ENCODE measurements around the gene LZTR1. TPM values are rescaled to one million over a fixed set of nuclear protein-coding genes. Genes with fewer than 3 reads are reported as not detected.

LZTR1 gene
- total RNA-seq, 1 donor from 2014 or later: 21.9 TPM

DNA sequence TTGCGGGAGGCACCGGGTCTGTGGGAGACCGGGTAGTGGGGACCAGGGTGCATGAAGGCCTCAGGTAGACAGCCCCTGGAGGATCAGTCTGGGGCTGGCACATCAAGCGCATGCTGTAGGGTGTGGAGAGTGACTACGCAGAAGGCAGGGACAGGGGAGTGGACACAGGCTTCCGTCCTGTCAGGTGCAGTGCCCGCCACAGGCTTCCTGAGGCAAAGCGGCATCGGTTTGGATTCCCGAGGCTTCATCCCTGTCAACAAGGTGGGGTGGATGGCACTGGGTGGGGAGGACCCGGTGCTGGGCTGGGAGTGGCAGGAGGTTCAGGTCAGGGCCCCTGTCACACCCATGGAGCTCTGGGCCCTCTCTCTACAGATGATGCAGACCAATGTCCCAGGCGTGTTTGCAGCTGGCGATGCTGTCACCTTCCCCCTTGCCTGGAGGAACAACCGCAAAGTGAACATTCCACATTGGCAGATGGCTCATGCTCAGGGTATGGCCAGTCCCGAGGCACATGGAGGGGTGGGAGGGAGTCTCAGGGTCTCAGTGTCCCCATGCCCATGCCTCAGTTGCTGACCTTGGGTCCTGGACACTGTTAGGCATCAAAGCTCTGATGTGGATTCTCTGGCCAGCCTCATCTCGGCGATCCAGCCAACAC, 4.5 kb upstream of the LZTR1 start:
- Mint-ChIP-seq H3K4me1 (peaks cover 19% of the 10 kb centered on the region), H3K27me3 (ENCODE audit: insufficient read depth, low read depth) (peaks cover 18% of the 10 kb centered on the region), H3K9me3 (no peaks in the 10 kb centered on the region), H3K4me3 (no peak overlapping the region), H3K27ac (no peak overlapping the region), H3K36me3 (no peaks in the 10 kb centered on the region)
- TF ChIP-seq EZH2phosphoT487 (IDR thresholded peaks at IDR 0.05): no peak
- TF ChIP-seq, protein P1, sequence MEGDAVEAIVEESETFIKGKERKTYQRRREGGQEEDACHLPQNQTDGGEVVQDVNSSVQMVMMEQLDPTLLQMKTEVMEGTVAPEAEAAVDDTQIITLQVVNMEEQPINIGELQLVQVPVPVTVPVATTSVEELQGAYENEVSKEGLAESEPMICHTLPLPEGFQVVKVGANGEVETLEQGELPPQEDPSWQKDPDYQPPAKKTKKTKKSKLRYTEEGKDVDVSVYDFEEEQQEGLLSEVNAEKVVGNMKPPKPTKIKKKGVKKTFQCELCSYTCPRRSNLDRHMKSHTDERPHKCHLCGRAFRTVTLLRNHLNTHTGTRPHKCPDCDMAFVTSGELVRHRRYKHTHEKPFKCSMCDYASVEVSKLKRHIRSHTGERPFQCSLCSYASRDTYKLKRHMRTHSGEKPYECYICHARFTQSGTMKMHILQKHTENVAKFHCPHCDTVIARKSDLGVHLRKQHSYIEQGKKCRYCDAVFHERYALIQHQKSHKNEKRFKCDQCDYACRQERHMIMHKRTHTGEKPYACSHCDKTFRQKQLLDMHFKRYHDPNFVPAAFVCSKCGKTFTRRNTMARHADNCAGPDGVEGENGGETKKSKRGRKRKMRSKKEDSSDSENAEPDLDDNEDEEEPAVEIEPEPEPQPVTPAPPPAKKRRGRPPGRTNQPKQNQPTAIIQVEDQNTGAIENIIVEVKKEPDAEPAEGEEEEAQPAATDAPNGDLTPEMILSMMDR (IDR thresholded peaks at IDR 0.05): no peak
- Histone ChIP-seq H3K9me3 (ENCODE audit: low read depth) (no peaks in the 10 kb centered on the region), H3K27me3 (no peaks in the 10 kb centered on the region), H3K9ac (no peak overlapping the region), H3K79me2 (ENCODE audit: low read depth) (peaks cover 13% of the 10 kb centered on the region), H3K4me1 (peaks cover 31% of the 10 kb centered on the region), H2AFZ (replicated peaks) (no peak overlapping the region), H3K4me3 (no peak overlapping the region), H3K36me3 (no peaks in the 10 kb centered on the region), H3K27ac (no peak overlapping the region), H3F3A (ENCODE audit: low read depth) (peaks cover 31% of the 10 kb centered on the region), H3K4me2 (no peak overlapping the region), H4K20me1 (ENCODE audit: low read depth) (no peaks in the 10 kb centered on the region)
- no peak for DNase-seq (ENCODE audit: low spot score)

DNA sequence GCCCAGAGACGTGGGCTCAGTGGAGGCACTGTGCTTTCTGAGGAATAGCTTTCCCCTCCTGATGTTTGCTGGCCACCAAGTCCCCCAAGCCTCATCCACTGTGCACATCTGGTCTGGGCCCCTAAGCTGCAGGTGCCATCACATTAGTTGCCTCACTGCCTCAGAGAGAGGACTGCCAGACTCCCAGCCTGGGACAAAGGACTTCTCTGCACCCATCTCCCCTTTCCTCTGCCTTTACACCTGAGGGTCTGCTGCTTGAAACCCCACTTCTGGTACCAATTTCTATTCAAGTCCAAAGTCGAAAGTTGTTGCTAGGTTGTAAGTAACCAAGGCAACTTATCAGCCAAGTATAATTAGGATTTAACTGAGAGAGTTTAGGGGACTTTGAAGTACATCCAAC, 3.7 kb upstream of the LZTR1 start:
- no peak overlapping the region for H2AFZ ChIP-seq (replicated peaks)
- H3K36me3 ChIP-seq: no peaks in the 10 kb centered on the region
- H4K20me1 ChIP-seq (ENCODE audit: low read depth): no peaks in the 10 kb centered on the region
- DNase-seq (ENCODE audit: low spot score): no peak
- H3K27me3 ChIP-seq: no peaks in the 10 kb centered on the region
- H3K9ac ChIP-seq: no peak overlapping the region
- Mint-ChIP-seq H3K4me1 (peaks cover 24% of the 10 kb centered on the region), H3K4me3 (no peak overlapping the region), H3K27ac (no peak overlapping the region), H3K27me3 (ENCODE audit: insufficient read depth, low read depth) (peaks cover 18% of the 10 kb centered on the region), H3K9me3 (no peaks in the 10 kb centered on the region), H3K36me3 (no peaks in the 10 kb centered on the region)
- no peak overlapping the region for H3K4me2 ChIP-seq
- peaks cover 28% of the 10 kb centered on the region for H3F3A ChIP-seq (ENCODE audit: low read depth)
- no peaks in the 10 kb centered on the region for H3K9me3 ChIP-seq (ENCODE audit: low read depth)
- peaks cover 21% of the 10 kb centered on the region for H3K79me2 ChIP-seq (ENCODE audit: low read depth)
- no peak overlapping the region for H3K4me3 ChIP-seq
- no peak overlapping the region for H3K27ac ChIP-seq
- TF ChIP-seq EZH2 (IDR thresholded peaks at IDR 0.05): no peak
- no peak for TF ChIP-seq EZH2phosphoT487 (IDR thresholded peaks at IDR 0.05)
- TF ChIP-seq, protein P1 (IDR thresholded peaks at IDR 0.05): no peak
- peaks cover 29% of the 10 kb centered on the region for H3K4me1 ChIP-seq

DNA sequence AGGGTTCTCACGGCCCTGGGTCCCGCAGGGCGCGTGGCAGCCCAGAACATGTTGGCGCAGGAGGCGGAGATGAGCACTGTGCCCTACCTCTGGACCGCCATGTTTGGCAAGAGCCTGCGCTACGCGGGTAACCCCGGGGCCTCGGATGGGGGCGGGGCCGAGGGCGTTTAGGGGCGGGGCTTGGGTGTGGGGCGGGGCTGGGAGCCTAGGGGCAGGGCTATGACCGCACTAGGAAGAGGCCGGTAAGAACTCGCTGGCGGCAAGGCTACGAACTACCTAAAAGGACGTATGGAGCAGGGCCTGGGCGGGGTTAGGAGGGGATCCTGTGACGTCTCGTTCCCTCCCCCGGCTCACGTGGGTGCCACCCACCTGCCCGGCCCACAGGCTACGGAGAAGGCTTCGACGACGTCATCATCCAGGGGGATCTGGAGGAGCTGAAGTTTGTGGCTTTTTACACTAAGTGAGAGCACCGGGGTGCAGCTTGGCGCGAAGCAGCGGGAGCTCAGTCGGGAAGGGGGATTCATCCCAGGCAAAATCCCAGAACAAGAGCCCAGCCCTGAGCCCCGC, 2.8 kb upstream of the LZTR1 start:
- Histone ChIP-seq H3K27ac (no peak overlapping the region), H3K4me3 (peak overlapping the region; percentile 27), H3K4me2 (peak overlapping the region; percentile 67), H3K27me3 (no peaks in the 10 kb centered on the region), H3K4me1 (peaks cover 24% of the 10 kb centered on the region), H3K9ac (no peak overlapping the region), H3F3A (ENCODE audit: low read depth) (peaks cover 28% of the 10 kb centered on the region), H4K20me1 (ENCODE audit: low read depth) (no peaks in the 10 kb centered on the region), H3K79me2 (ENCODE audit: low read depth) (peaks cover 22% of the 10 kb centered on the region), H3K9me3 (ENCODE audit: low read depth) (no peaks in the 10 kb centered on the region), H2AFZ (replicated peaks) (peak overlapping the region; percentile 48), H3K36me3 (no peaks in the 10 kb centered on the region)
- TF ChIP-seq EZH2 (IDR thresholded peaks at IDR 0.05) (no peak), EZH2phosphoT487 (IDR thresholded peaks at IDR 0.05) (no peak)
- TF ChIP-seq, protein P1 (IDR thresholded peaks at IDR 0.05): no peak
- H3K27ac Mint-ChIP-seq: peak overlapping the region; percentile 80
- peak overlapping the region; percentile 77 for H3K4me3 Mint-ChIP-seq
- H3K4me1 Mint-ChIP-seq: peaks cover 29% of the 10 kb centered on the region
- peaks cover 14% of the 10 kb centered on the region for H3K27me3 Mint-ChIP-seq (ENCODE audit: insufficient read depth, low read depth)
- peak; percentile 95 for DNase-seq (ENCODE audit: low spot score)
- peaks cover 6% of the 10 kb centered on the region for H3K36me3 Mint-ChIP-seq
- H3K9me3 Mint-ChIP-seq: no peaks in the 10 kb centered on the region
